Activated CD4-positive, alpha-beta memory T cell treated with anti-CD3 and anti-CD28 coated beads, Interleukin-2, amount 10 ng/mL, durations not matched to agents 7 days and 5 days (primary cell): Measurements from ENCODE around the gene FCHO1. TPM values are rescaled to one million over a fixed set of nuclear protein-coding genes. Genes with fewer than 3 reads are reported as not detected.
A peak's percentile ranks its signal among the peaks of the same experiment; 100 is the strongest.

Experiments used
- CTCF ChIA-PET: fragments of 350-600 bp; sonication (Branson Sonifier 250); formaldehyde crosslinking; loops from one replicate; lab custom pipeline; 2021; ENCODE audit warnings: antibody characterized with exemption, inconsistent platforms; lab: Charles Lee
- POLR2A ChIA-PET: fragments of 350-600 bp; sonication (Branson Sonifier 250); formaldehyde crosslinking; loops from one replicate; lab custom pipeline; 2021; ENCODE audit warnings: antibody characterized with exemption; lab: Charles Lee
- DNase-seq: peaks from one replicate; pipeline ENCODE4 v3.0.0-alpha.2; 2020
- H3K27ac Mint-ChIP-seq: one replicate; pipeline ENCODE4 v1.8.0; 2021; ENCODE audit warnings: mild to moderate bottlenecking, mixed read lengths
- H3K27me3 Mint-ChIP-seq: one replicate; pipeline ENCODE4 v1.8.0; 2021; ENCODE audit warnings: mixed read lengths
- H3K36me3 Mint-ChIP-seq: one replicate; pipeline ENCODE4 v1.8.0; 2021; ENCODE audit warnings: low read depth, mixed read lengths
- H3K4me1 Mint-ChIP-seq: one replicate; pipeline ENCODE4 v1.8.0; 2021; ENCODE audit warnings: mixed read lengths
- H3K4me3 Mint-ChIP-seq: one replicate; pipeline ENCODE4 v1.8.0; 2021; ENCODE audit warnings: mild to moderate bottlenecking, mixed read lengths
- H3K9me3 Mint-ChIP-seq: one replicate; pipeline ENCODE4 v1.8.0; 2021; ENCODE audit warnings: mixed read lengths
- total RNA-seq, 2 experiments: library from RNA; stranded (reverse); gene quantifications; one replicate each; pipeline ENCODE4 v1.2.3, GENCODE V29; 2021

The FCHO1 gene
- total RNA-seq, 2 experiments from 2014 or later = 64.8 to 76.7 TPM

- Mint-ChIP-seq H3K27me3 (no peaks in the 10 kb centered on the region), H3K9me3 (peaks cover 4% of the 10 kb centered on the region), H3K36me3 (peaks cover 46% of the 10 kb centered on the region), H3K27ac (no peak overlapping the region), H3K4me3 (no peak overlapping the region), H3K4me1 (peaks cover 6% of the 10 kb centered on the region)
- POLR2A ChIA-PET = interaction anchor here (1.0 to 1.3 kb wide), 3 partner anchors 19 to 22 kb away, joined by 3 to 4 read pairs (median 3); no protein-coding TSS in a partner anchor
- CTCF ChIA-PET = no interaction called here
- no peak for DNase-seq
These were observed 75.3 kb downstream of the FCHO1 start for GRCh38 chr19:17826508-17827056.

GRCh38 chr19:17829855-17830566, 78.7 kb downstream of the FCHO1 start:
- Mint-ChIP-seq H3K4me1 (peaks cover 14% of the 10 kb centered on the region), H3K27me3 (no peaks in the 10 kb centered on the region), H3K27ac (no peak overlapping the region), H3K9me3 (peaks cover 5% of the 10 kb centered on the region), H3K4me3 (no peak overlapping the region), H3K36me3 (peaks cover 72% of the 10 kb centered on the region)
- POLR2A ChIA-PET = interaction anchor here (1.0 to 6.0 kb wide), 3 partner anchors 11 to 20 kb away, joined by 3 to 42 read pairs (median 5); partner anchors contain the start of gene JAK3
- no peak for DNase-seq
- CTCF ChIA-PET = interaction anchor here (1.4 kb wide), 1 partner anchor 30 kb away, joined by 3 read pairs; the partner anchor contains the start of gene RPL18A

GRCh38 chr19:17830567-17831418, 79.5 kb downstream of the FCHO1 start:
- ChIA-PET POLR2A (interaction anchor here (0.8 to 6.0 kb wide), 4 partner anchors 16 to 29 kb away, joined by 3 to 42 read pairs (median 4); partner anchors contain the start of genes JAK3 and RPL18A), CTCF (interaction anchor here (1.4 kb wide), 1 partner anchor 29 kb away, joined by 3 read pairs; the partner anchor contains the start of gene RPL18A)
- DNase-seq = peak; percentile 54
- Mint-ChIP-seq H3K4me3 (no peak overlapping the region), H3K36me3 (peaks cover 76% of the 10 kb centered on the region), H3K4me1 (peaks cover 22% of the 10 kb centered on the region), H3K9me3 (peaks cover 5% of the 10 kb centered on the region), H3K27me3 (no peaks in the 10 kb centered on the region), H3K27ac (no peak overlapping the region)

GRCh38 chr19:17831419-17831888, 80.2 kb downstream of the FCHO1 start:
- no peak overlapping the region for H3K4me3 Mint-ChIP-seq
- H3K36me3 Mint-ChIP-seq = peaks cover 80% of the 10 kb centered on the region
- ChIA-PET POLR2A (interaction anchor here (0.8 to 6.0 kb wide), 4 partner anchors 15 to 29 kb away, joined by 3 to 42 read pairs (median 4); partner anchors contain the start of genes JAK3 and RPL18A), CTCF (interaction anchor here (1.2 to 1.4 kb wide), 2 partner anchors 28 kb away, joined by 3 read pairs; partner anchors contain the start of gene RPL18A)
- peaks cover 27% of the 10 kb centered on the region for H3K4me1 Mint-ChIP-seq
- no peak for DNase-seq
- no peaks in the 10 kb centered on the region for H3K27me3 Mint-ChIP-seq
- H3K27ac Mint-ChIP-seq = no peak overlapping the region
- peaks cover 5% of the 10 kb centered on the region for H3K9me3 Mint-ChIP-seq

GRCh38 chr19:17832443-17833208, 81.3 kb downstream of the FCHO1 start:
- Mint-ChIP-seq H3K36me3 (peaks cover 85% of the 10 kb centered on the region), H3K27ac (no peak overlapping the region), H3K9me3 (peaks cover 5% of the 10 kb centered on the region), H3K27me3 (no peaks in the 10 kb centered on the region), H3K4me3 (no peak overlapping the region), H3K4me1 (peaks cover 30% of the 10 kb centered on the region)
- POLR2A ChIA-PET = interaction anchor here (0.9 to 6.0 kb wide), 6 partner anchors 13 to 27 kb away, joined by 3 to 42 read pairs (median 4); partner anchors contain the start of gene JAK3
- DNase-seq = no peak
- CTCF ChIA-PET = interaction anchor here (0.7 to 1.2 kb wide), 3 partner anchors 15 to 27 kb away, joined by 3 read pairs; partner anchors contain the start of genes JAK3 and RPL18A

GRCh38 chr19:17834350-17835181, 83.3 kb downstream of the FCHO1 start:
- Mint-ChIP-seq H3K4me3 (no peak overlapping the region), H3K4me1 (peaks cover 31% of the 10 kb centered on the region), H3K9me3 (peaks cover 5% of the 10 kb centered on the region), H3K36me3 (peaks cover 92% of the 10 kb centered on the region), H3K27me3 (no peaks in the 10 kb centered on the region), H3K27ac (peak overlapping the region; percentile 31)
- ChIA-PET POLR2A (interaction anchor here (0.7 to 6.0 kb wide), 6 partner anchors 12 to 87 kb away, joined by 3 to 42 read pairs (median 5); partner anchors contain the start of genes JAK3 and RPL18A), CTCF (no interaction called here)
- DNase-seq = peak; percentile 48

GRCh38 chr19:17835182-17836006, 84.1 kb downstream of the FCHO1 start:
- no peaks in the 10 kb centered on the region for H3K27me3 Mint-ChIP-seq
- H3K4me3 Mint-ChIP-seq = no peak overlapping the region
- POLR2A ChIA-PET = interaction anchor here (1.3 to 6.0 kb wide), 5 partner anchors 11 to 25 kb away, joined by 3 to 42 read pairs (median 5); partner anchors contain the start of genes JAK3 and RPL18A
- no peak for DNase-seq
- peaks cover 33% of the 10 kb centered on the region for H3K4me1 Mint-ChIP-seq
- peaks cover 4% of the 10 kb centered on the region for H3K9me3 Mint-ChIP-seq
- H3K27ac Mint-ChIP-seq = peak overlapping the region; percentile 29
- peaks cover 90% of the 10 kb centered on the region for H3K36me3 Mint-ChIP-seq
- CTCF ChIA-PET = no interaction called here

- DNase-seq = no peak
- Mint-ChIP-seq H3K36me3 (peaks cover 91% of the 10 kb centered on the region), H3K9me3 (peaks cover 2% of the 10 kb centered on the region), H3K4me1 (peaks cover 37% of the 10 kb centered on the region), H3K27ac (peak overlapping the region; percentile 7), H3K4me3 (no peak overlapping the region), H3K27me3 (no peaks in the 10 kb centered on the region)
- ChIA-PET POLR2A (interaction anchor here (2.1 to 6.0 kb wide), 3 partner anchors 10 to 14 kb away, joined by 5 to 42 read pairs (median 7); partner anchors contain the start of gene JAK3), CTCF (no interaction called here)
These were observed 85.3 kb downstream of the FCHO1 start for GRCh38 chr19:17836530-17836929.

- DNase-seq = no peak
- Mint-ChIP-seq H3K27me3 (no peaks in the 10 kb centered on the region), H3K36me3 (peaks cover 89% of the 10 kb centered on the region), H3K4me1 (peaks cover 39% of the 10 kb centered on the region), H3K4me3 (no peak overlapping the region), H3K9me3 (no peaks in the 10 kb centered on the region), H3K27ac (no peak overlapping the region)
- ChIA-PET CTCF (interaction anchor here (0.6 kb wide), 1 partner anchor 576 kb away, joined by 4 read pairs; no protein-coding TSS in a partner anchor), POLR2A (interaction anchor here (2.1 kb wide), 1 partner anchor 9 kb away, joined by 7 read pairs; the partner anchor contains the start of gene JAK3)
These were observed 86.7 kb downstream of the FCHO1 start for GRCh38 chr19:17837972-17838371.
